ENCODE data around the gene ALG14.

ALG14 gene

GRCh38 chr1:94976971-94977548, 95.7 kb downstream of the ALG14 start:
- no peak overlapping the region for H3K4me3 ChIP-seq (ENCODE audit: low read depth, low read length)
- TF ChIP-seq CTCF (IDR thresholded peaks at IDR 0.05; ENCODE audit: borderline replicate concordance, insufficient read depth, low read depth, low read length): no peak

GRCh38 chr1:94974824-94975223, 97.9 kb downstream of the ALG14 start:
- no peak for TF ChIP-seq CTCF (IDR thresholded peaks at IDR 0.05; ENCODE audit: borderline replicate concordance, insufficient read depth, low read depth, low read length)
- H3K4me3 ChIP-seq (ENCODE audit: low read depth, low read length): no peak overlapping the region

GRCh38 chr1:94974241-94974640, 98.5 kb downstream of the ALG14 start:
- H3K4me3 ChIP-seq (ENCODE audit: low read depth, low read length): no peak overlapping the region
- no peak for TF ChIP-seq CTCF (IDR thresholded peaks at IDR 0.05; ENCODE audit: borderline replicate concordance, insufficient read depth, low read depth, low read length)

- no peak for TF ChIP-seq CTCF (IDR thresholded peaks at IDR 0.05; ENCODE audit: borderline replicate concordance, insufficient read depth, low read depth, low read length)
- no peak overlapping the region for H3K4me3 ChIP-seq (ENCODE audit: low read depth, low read length)
These were observed 99.3 kb downstream of the ALG14 start for GRCh38 chr1:94973309-94973922.

GRCh38 chr1:94971491-94971924, 101.2 kb downstream of the ALG14 start:
- TF ChIP-seq CTCF (IDR thresholded peaks at IDR 0.05; ENCODE audit: borderline replicate concordance, insufficient read depth, low read depth, low read length): no peak
- no peak overlapping the region for H3K4me3 ChIP-seq (ENCODE audit: low read depth, low read length)

- H3K4me3 ChIP-seq (ENCODE audit: low read depth, low read length): no peak overlapping the region
- TF ChIP-seq CTCF (IDR thresholded peaks at IDR 0.05; ENCODE audit: borderline replicate concordance, insufficient read depth, low read depth, low read length): no peak
These were observed 102.0 kb downstream of the ALG14 start for GRCh38 chr1:94970783-94971182.

GRCh38 chr1:94969137-94969536, 103.6 kb downstream of the ALG14 start:
- H3K4me3 ChIP-seq (ENCODE audit: low read depth, low read length): no peak overlapping the region
- no peak for TF ChIP-seq CTCF (IDR thresholded peaks at IDR 0.05; ENCODE audit: borderline replicate concordance, insufficient read depth, low read depth, low read length)
